HG03103 (cell line): ENCODE results near the gene RNF213.
"Not testable (repeated sequence)": the region's sequence is repeated elsewhere in the genome, so short reads cannot be mapped to it uniquely, and the experiment has no call there.

Experiments
- ATAC-seq: cut with Tn5 transposase; IDR thresholded peaks from one replicate; pipeline ENCODE4 v1.9.1; 2021; ENCODE audit warnings: low read depth; ENCODE audit not compliant: unreplicated experiment

RNF213 gene

GRCh38 chr17:80248894-80249710 is 11.6 kb upstream of the RNF213 start:
- ATAC-seq = no peak

- ATAC-seq = no peak
Measured at GRCh38 chr17:80251966-80252365, 8.7 kb upstream of the RNF213 start.

- no peak for ATAC-seq
Measured at GRCh38 chr17:80252871-80253270, 7.8 kb upstream of the RNF213 start.

GRCh38 chr17:80253631-80254395 is 6.8 kb upstream of the RNF213 start:
- ATAC-seq = no peak

GRCh38 chr17:80254396-80255251 is 6.0 kb upstream of the RNF213 start:
- no peak for ATAC-seq

GRCh38 chr17:80256034-80256350 is 4.7 kb upstream of the RNF213 start:
- ATAC-seq = no peak

- ATAC-seq = no peak
Measured at GRCh38 chr17:80257716-80258213, 2.9 kb upstream of the RNF213 start.

- ATAC-seq = not testable (repeated sequence)
Measured at GRCh38 chr17:80258296-80258695, 2.4 kb upstream of the RNF213 start.

GRCh38 chr17:80259457-80260068 is 1.1 kb upstream of the RNF213 start:
- ATAC-seq = no peak

- ATAC-seq = no peak
Measured at GRCh38 chr17:80260069-80260535, 550 bp upstream of the RNF213 start.

GRCh38 chr17:80261159-80261894 is 675 bp downstream of the RNF213 start:
- no peak for ATAC-seq

GRCh38 chr17:80261895-80262279 is 1.2 kb downstream of the RNF213 start:
- no peak for ATAC-seq

- ATAC-seq = no peak
Measured at GRCh38 chr17:80262291-80262690, 1.6 kb downstream of the RNF213 start.

GRCh38 chr17:80262775-80263244 is 2.2 kb downstream of the RNF213 start:
- no peak for ATAC-seq

- peak; percentile 37 for ATAC-seq
Measured at GRCh38 chr17:80263253-80264204, 2.9 kb downstream of the RNF213 start.

GRCh38 chr17:80264205-80265075 is 3.8 kb downstream of the RNF213 start:
- ATAC-seq = no peak

- no peak for ATAC-seq
Measured at GRCh38 chr17:80265205-80266068, 4.8 kb downstream of the RNF213 start.
